GM23338 (cell line): ENCODE results near the gene DST. TPM values are rescaled to one million over a fixed set of nuclear protein-coding genes. Genes with fewer than 3 reads are reported as not detected.

ENCODE experiments used
- ATAC-seq: fragments of 200-7000 bp; cut with Tn5 transposase; 3 replicates; pipeline ENCODE4 v1.9.1; 2020
- DNase-seq: peaks from one replicate; pipeline ENCODE4 v3.0.0-alpha.2; 2015; ENCODE audit warnings: low spot score
- H2AFZ ChIP-seq: fragments of 200-600 bp; sonication (generic); 2 replicates; pipeline ENCODE4 v1.8.0; 2016; ENCODE audit warnings: antibody characterized with exemption, mild to moderate bottlenecking, moderate library complexity
- H3F3A ChIP-seq: fragments of 200-600 bp; sonication (generic); replicated peaks from 2 replicates; pipeline ENCODE4 v1.8.0; 2017; ENCODE audit warnings: antibody characterized with exemption, mixed run types, low read depth
- H3K27ac ChIP-seq: fragments of 200-600 bp; sonication (generic); 2 replicates; pipeline ENCODE4 v1.6.1; 2016; ENCODE audit warnings: low read depth
- H3K27me3 ChIP-seq: fragments of 200-600 bp; sonication (generic); 2 replicates; pipeline ENCODE4 v1.8.0; 2016; ENCODE audit warnings: mild to moderate bottlenecking, mixed run types, moderate library complexity; ENCODE audit not compliant: insufficient read depth
- H3K36me3 ChIP-seq: fragments of 200-600 bp; sonication (generic); 2 replicates; pipeline ENCODE4 v1.8.0; 2016; ENCODE audit warnings: mild to moderate bottlenecking; ENCODE audit not compliant: insufficient read depth
- H3K4me1 ChIP-seq: fragments of 200-600 bp; sonication (generic); 2 replicates; pipeline ENCODE4 v1.8.0; 2016; ENCODE audit warnings: mild to moderate bottlenecking, moderate library complexity; ENCODE audit not compliant: insufficient read depth
- H3K4me2 ChIP-seq: fragments of 200-600 bp; sonication (generic); 2 replicates; pipeline ENCODE4 v1.7.1; 2017; ENCODE audit warnings: mixed run types
- H3K4me3 ChIP-seq: fragments of 200-600 bp; sonication (generic); 2 replicates; pipeline ENCODE4 v1.6.1; 2016; ENCODE audit warnings: mixed run types
- H3K79me2 ChIP-seq: fragments of 200-600 bp; sonication (generic); replicated peaks from 2 replicates; pipeline ENCODE4 v1.8.0; 2017; ENCODE audit warnings: mild to moderate bottlenecking; ENCODE audit not compliant: insufficient read depth
- H3K9me2 ChIP-seq: fragments of 200-600 bp; sonication (generic); 2 replicates; pipeline ENCODE4 v1.8.0; 2017; ENCODE audit not compliant: insufficient read depth
- H4K20me1 ChIP-seq: fragments of 200-600 bp; sonication (generic); replicated peaks from 2 replicates; pipeline ENCODE4 v1.8.0; 2017; ENCODE audit warnings: mild to moderate bottlenecking; ENCODE audit not compliant: insufficient read depth
- H3K27ac Mint-ChIP-seq: 2 replicates; pipeline ENCODE4 v1.8.0; 2020; ENCODE audit warnings: inconsistent platforms, mild to moderate bottlenecking, moderate library complexity, mixed read lengths
- H3K27me3 Mint-ChIP-seq: 3 replicates; pipeline ENCODE4 v1.8.0; 2022; ENCODE audit warnings: low read depth, mild to moderate bottlenecking, moderate library complexity, mixed read lengths, inconsistent platforms; ENCODE audit not compliant: insufficient read depth, poor library complexity
- H3K36me3 Mint-ChIP-seq: 3 replicates; pipeline ENCODE4 v1.8.0; 2021; ENCODE audit warnings: low read depth, mild to moderate bottlenecking, inconsistent platforms, moderate library complexity, mixed read lengths
- H3K4me1 Mint-ChIP-seq: 3 replicates; pipeline ENCODE4 v1.8.0; 2020; ENCODE audit warnings: mild to moderate bottlenecking, inconsistent platforms, mixed read lengths
- H3K4me3 Mint-ChIP-seq: 3 replicates; pipeline ENCODE4 v1.8.0; 2021; ENCODE audit warnings: moderate library complexity, mild to moderate bottlenecking, inconsistent platforms, mixed read lengths
- H3K9me3 Mint-ChIP-seq: 3 replicates; pipeline ENCODE4 v1.8.0; 2020; ENCODE audit warnings: moderate library complexity, mild to moderate bottlenecking, inconsistent platforms, mixed read lengths
- CREB1 ChIP-seq: fragments of 250-450 bp; sonication (Bioruptor Pico); IDR thresholded peaks from 2 replicates; pipeline ENCODE4 v1.5.0; 2020; ENCODE audit warnings: low read depth, mild to moderate bottlenecking, moderate library complexity
- CTCF ChIP-seq, 2 experiments: fragments of 200-600 bp in 1 of 2; sonication (generic) in 1 of 2; conservative IDR thresholded peaks; 2 replicates each; pipeline versions ENCODE4 v1.5.1 to v1.6.1; 2016 to 2017; ENCODE audit warnings: antibody characterized with exemption in 2 of 2, low read depth in 2 of 2, mild to moderate bottlenecking in 2 of 2, moderate library complexity in 1 of 2
- ETS1 ChIP-seq: IDR thresholded peaks from 2 replicates; pipeline ENCODE4 v1.6.1; 2016; ENCODE audit warnings: antibody characterized with exemption
- EZH2 ChIP-seq: fragments of 200-600 bp; sonication (generic); IDR thresholded peaks from one replicate; pipeline ENCODE4 v1.8.0; 2017; ENCODE audit warnings: antibody characterized with exemption, mild to moderate bottlenecking, low read depth; ENCODE audit not compliant: unreplicated experiment
- EZH2phosphoT487 ChIP-seq: fragments of 200-600 bp; sonication (generic); IDR thresholded peaks from one replicate; pipeline ENCODE4 v1.8.1; 2018; ENCODE audit warnings: antibody characterized with exemption; ENCODE audit not compliant: unreplicated experiment
- JUNB ChIP-seq: IDR thresholded peaks from one replicate; pipeline ENCODE4 v1.6.1; 2016; ENCODE audit warnings: antibody characterized with exemption; ENCODE audit not compliant: unreplicated experiment
- NANOG ChIP-seq: IDR thresholded peaks from 2 replicates; pipeline ENCODE4 v1.6.1; 2016; ENCODE audit warnings: antibody characterized with exemption, borderline replicate concordance
- POLR2AphosphoS5 ChIP-seq: IDR thresholded peaks from 2 replicates; pipeline ENCODE4 v1.6.1; 2016; ENCODE audit warnings: antibody characterized with exemption, low read depth
- STAT1 ChIP-seq: IDR thresholded peaks from one replicate; pipeline ENCODE4 v1.6.1; 2016; ENCODE audit warnings: antibody characterized with exemption; ENCODE audit not compliant: unreplicated experiment
- ZNF114 ChIP-seq: fragments of 250-450 bp; sonication (Bioruptor Pico); IDR thresholded peaks from 2 replicates; pipeline ENCODE4 v1.5.0; 2020; ENCODE audit warnings: mild to moderate bottlenecking, moderate library complexity
- ZNF331 ChIP-seq: fragments of 250-450 bp; sonication (Bioruptor Pico); IDR thresholded peaks from 2 replicates; pipeline ENCODE4 v1.5.0; 2020; ENCODE audit warnings: low read depth, mild to moderate bottlenecking, moderate library complexity
- polyA plus RNA-seq: library from polyadenylated mRNA; unstranded; fragments of >200 nt; fragmentation: Nextera tagmentation; extraction: Ambion mirVana; gene quantifications from 2 replicates; pipeline ENCODE4 v1.2.1, GENCODE V29; 2016
- total RNA-seq: library from RNA; depleted of rRNA; stranded (reverse); fragments of >200 nt; shearing (Covaris generic); gene quantifications from 2 replicates; pipeline ENCODE4 v1.2.3, GENCODE V29; 2014

The DST gene
- total and polyA plus RNA-seq, 2 experiments from 2014 or later: 88.7 to 188 TPM

GRCh38 chr6:56555438-56555872, 87.2 kb downstream of the DST start:
- H3K4me1 Mint-ChIP-seq: no peaks in the 10 kb centered on the region
- Histone ChIP-seq H3K9me2 (no peaks in the 10 kb centered on the region), H3K27ac (0 out of 2 replicates have a peak overlapping the region, but pooled peaks have one; percentile 3)

GRCh38 chr6:56552187-56553130, 90.2 kb downstream of the DST start:
- Histone ChIP-seq H3K4me3 (no peak overlapping the region), H3K79me2 (peaks cover 15% of the 10 kb centered on the region; the same call in 1 of the 2 replicates), H3K9me2 (no peaks in the 10 kb centered on the region), H3K27me3 (no peaks in the 10 kb centered on the region), H4K20me1 (no peaks in the 10 kb centered on the region; the same call in 1 of the 2 replicates), H3K4me2 (no peak overlapping the region), H3F3A (no peaks in the 10 kb centered on the region), H2AFZ (no peak overlapping the region), H3K4me1 (no peaks in the 10 kb centered on the region), H3K27ac (no peak overlapping the region), H3K36me3 (peaks cover 30% of the 10 kb centered on the region; the same call in 1 of the 2 replicates)
- Mint-ChIP-seq H3K4me1 (peaks cover 5% of the 10 kb centered on the region), H3K36me3 (peaks cover 30% of the 10 kb centered on the region), H3K27ac (no peak overlapping the region), H3K27me3 (no peaks in the 10 kb centered on the region), H3K4me3 (no peak overlapping the region), H3K9me3 (no peaks in the 10 kb centered on the region)
- DNase-seq (no peak), ATAC-seq (no peak)
- TF ChIP-seq EZH2: no peak
- no peak for TF ChIP-seq ETS1
- TF ChIP-seq JUNB: no peak
- TF ChIP-seq STAT1: no peak
- TF ChIP-seq ZNF114 (CRISPR knock-in tag): no peak

More at GRCh38 chr6:56555438-56555872, 87.2 kb downstream of the DST start:
- Histone ChIP-seq H4K20me1 (no peaks in the 10 kb centered on the region), H3K4me2 (no peak overlapping the region), H3F3A (no peaks in the 10 kb centered on the region), H3K4me1 (no peaks in the 10 kb centered on the region), H3K4me3 (no peak overlapping the region), H3K79me2 (peaks cover under 1% of the 10 kb centered on the region; the same call in 1 of the 2 replicates), H3K27me3 (no peaks in the 10 kb centered on the region), H3K36me3 (peaks cover 31% of the 10 kb centered on the region; the same call in 1 of the 2 replicates), H2AFZ (no peak overlapping the region)
- ATAC-seq (no peak), DNase-seq (no peak)
- Mint-ChIP-seq H3K27me3 (no peaks in the 10 kb centered on the region), H3K27ac (no peak overlapping the region), H3K4me3 (no peak overlapping the region), H3K9me3 (no peaks in the 10 kb centered on the region), H3K36me3 (peaks cover 30% of the 10 kb centered on the region)
- TF ChIP-seq NANOG (no peak), ZNF114 (CRISPR knock-in tag) (no peak), EZH2 (no peak), POLR2AphosphoS5 (no peak), JUNB (no peak), EZH2phosphoT487 (no peak), CTCF (conservative IDR thresholded peaks at IDR 0.05; ENCODE audit: low read depth in 2 of 2) (no peak), CREB1 (CRISPR knock-in tag) (no peak), ZNF331 (CRISPR knock-in tag) (no peak), ETS1 (no peak)
